Stimulated activated CD8-positive, alpha-beta memory T cell treated with anti-CD3 and anti-CD28 coated beads, Interleukin-4, amount 100 ng/mL, for 24 hours (primary cell): ENCODE data around the gene FRMPD2.
"Not testable (repeated sequence)": the region's sequence is repeated elsewhere in the genome, so short reads cannot be mapped to it uniquely, and the experiment has no call there.

Experiments used
- DNase-seq: peaks from one replicate; pipeline ENCODE4 v3.0.0-alpha.2; 2020; ENCODE audit warnings: low read depth

FRMPD2 gene

DNA sequence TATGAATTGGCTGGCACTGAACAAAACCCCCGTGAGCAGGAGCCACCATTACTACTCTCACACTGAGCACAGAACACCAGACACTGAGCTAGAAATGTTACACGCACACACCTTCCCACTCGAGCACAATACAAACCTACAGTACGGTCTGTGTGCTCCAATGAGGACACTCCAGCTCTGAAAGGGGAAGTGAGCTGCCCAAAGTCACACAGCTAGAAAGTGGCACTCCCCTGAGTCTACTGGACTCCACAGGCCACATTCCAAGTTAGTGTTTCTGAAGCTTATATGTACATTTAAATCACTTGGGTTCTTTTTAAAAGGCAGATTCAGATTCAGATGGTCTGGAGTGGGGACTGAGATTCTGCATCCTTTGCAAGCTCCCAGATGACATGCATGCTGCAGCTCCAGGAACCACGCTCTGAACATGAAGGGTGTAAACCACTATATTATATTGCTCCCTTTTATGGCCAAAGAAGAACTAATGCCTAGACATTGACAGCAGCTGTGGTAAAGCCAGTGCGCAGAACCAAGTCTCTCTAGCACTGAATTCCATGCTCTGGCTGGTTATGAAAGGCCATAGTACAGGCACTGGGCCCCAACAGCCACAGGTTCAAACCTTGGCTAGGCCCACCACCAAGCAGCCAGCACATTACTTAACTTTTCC, 77.1 kb downstream of the FRMPD2 start:
- no peak for DNase-seq

DNA sequence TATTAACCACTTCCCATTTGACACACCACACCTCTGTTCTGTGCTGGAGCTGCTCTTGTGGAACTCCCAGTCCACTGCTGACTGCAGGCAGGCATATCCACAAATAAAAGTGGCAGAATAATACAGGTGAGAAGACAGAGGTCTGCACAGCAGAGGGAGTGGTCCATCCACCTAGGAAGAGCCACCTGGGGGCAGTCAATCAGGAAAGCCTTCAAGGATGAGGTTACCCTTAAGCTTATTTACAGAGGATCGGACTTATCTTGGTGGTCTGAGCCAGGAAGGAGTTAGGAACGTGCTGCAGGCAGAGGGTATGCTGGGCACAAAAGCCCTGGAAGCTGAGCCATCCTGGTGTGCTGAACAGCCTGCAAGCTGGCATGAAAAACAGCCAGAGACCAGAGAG, 78.7 kb downstream of the FRMPD2 start:
- no peak for DNase-seq

DNA sequence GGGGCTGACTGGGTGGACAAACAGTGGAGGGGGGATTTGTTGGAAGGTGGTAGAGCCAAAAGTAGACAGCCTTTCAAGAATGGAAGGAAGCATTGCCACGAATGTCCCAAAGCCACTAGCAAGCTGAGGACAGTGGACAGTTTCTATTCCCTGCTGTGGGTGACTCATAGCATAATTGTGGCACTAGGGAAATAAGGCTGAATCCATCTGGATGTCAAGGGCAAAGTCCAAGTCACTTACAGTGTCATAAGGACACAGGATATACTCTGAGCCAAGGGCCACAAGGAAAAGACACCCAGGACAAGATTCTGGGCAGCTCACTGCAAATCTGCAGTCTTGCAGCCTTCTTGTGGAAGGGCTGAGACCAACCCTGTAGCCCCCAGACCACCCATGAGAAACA, 79.7 kb downstream of the FRMPD2 start:
- DNase-seq, result no peak

DNA sequence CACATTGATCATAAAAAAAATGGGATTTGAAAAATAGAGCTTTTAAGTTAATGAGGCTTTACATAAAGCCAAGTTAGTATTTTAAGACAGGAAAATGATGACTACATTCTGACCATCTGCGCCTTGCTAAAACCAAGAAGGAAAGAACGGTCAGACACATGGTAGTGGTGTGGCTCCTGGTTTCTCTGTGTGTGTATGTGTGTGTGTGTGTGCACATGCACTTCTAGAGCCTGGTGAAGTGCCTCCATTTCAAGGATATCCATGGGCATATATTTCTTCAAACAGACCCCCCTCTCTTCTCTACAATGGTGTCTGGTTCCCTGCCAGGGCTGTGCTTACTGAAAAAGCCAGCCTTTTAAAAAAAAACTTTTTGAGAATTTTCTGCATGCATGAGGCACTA, 80.9 kb downstream of the FRMPD2 start:
- no peak for DNase-seq

DNA sequence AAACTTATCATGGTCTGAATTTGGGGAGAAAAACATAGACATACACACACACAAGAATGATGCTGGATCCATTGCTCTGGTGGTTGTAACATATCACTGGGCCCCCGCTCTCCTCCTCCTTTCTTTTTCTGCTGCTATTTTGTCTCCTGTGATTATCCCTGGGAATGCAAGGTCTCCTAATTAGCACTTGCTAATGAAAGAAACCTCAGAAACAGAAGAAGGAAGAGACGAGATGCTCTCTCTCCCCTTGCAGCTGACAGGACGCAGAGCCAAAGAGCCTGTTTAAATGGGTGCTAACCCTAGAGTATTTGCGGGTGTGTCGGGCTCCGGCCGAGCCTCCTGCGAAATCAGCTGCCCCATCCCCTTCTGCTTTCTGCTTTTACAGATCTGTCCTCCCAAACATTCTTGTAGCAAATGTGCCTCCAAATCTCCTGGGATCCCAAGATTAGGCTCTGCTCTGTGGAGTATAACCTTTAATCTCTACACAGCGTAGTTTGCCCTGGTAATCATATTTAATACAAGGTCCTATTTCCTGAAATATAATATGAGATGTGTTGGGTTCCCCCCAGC, 81.5 kb downstream of the FRMPD2 start:
- no peak for DNase-seq

DNA sequence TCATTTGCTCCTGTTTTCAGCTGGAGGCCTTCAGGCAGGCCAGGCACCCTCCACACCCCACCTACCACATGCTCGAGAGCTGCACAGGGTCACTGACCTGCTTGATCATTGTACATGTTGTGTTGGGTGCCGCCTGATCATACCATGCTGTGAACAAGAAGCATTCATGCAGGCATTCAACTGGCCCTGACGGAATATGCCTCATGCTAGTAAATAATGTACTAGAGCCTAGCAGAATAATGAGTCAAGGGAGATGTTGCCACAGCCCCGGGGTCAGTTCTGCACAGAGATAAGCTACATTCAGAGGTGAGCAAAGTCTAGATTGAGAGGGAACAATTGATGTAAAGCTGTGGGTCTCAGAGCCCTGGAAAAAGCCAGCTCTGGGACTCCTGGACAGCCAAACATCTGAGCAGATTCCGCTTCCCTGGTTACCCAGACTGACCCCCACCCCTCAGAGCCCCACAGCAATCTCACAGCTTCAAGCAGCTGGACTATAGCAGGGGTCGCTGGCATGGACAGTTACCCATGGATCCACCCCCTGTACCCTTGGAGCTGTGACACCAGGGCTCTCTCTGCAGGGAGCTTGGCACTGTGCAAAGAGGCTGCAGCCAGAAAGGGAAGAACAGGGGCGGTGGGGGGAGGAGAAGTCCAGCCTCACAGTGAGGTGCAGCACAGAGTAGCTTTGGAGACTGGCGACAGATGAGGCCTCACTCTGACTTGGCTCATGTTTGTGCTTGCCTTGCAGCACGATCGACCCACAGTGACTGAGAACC, 86.6 kb downstream of the FRMPD2 start:
- DNase-seq, result no peak

DNA sequence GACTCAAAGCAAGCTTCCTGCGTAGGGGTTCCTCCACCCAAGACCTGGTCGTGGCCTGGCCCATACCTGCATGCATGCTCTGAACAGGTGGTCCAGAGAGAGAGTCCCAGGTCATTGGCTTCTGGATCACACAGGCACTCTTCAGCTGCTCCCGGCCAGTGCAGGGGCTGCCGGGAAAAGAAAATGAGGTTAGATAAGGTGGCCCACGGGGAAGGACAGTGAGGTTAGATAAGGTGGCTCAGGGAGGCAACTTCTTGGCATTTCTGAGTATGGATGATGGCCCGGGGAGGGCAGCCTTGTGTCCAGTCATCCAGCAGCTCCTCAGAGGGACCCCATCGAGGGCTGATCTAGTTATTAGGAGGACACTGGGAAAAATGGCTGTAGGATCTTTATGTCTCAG, 87.4 kb downstream of the FRMPD2 start:
- DNase-seq, result no peak

DNA sequence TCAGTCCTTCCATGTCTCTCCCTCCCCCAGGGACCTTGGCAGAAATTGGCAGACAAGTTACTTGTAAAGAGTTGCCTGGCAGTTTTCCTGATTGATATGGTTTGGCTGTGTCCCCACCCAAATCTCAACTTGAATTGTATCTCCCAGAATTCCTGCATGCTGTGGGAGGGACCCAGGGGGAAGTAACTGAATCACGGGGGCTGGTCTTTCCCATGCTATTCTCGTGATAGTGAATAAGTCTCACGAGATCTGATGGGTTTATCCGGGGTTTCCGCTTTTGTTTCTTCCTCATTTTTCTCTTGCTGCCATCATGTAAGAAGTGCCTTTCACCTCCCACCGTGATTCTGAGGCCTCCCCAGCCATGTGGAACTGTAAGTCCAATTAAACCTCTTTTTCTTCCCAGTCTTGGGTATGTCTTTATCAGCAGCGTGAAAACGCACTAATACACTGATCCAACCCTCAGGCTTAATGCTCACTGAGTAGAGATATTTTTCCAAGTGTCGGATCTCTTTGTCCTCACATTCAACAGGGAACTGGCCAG, 88.2 kb downstream of the FRMPD2 start:
- not testable (repeated sequence) for DNase-seq

DNA sequence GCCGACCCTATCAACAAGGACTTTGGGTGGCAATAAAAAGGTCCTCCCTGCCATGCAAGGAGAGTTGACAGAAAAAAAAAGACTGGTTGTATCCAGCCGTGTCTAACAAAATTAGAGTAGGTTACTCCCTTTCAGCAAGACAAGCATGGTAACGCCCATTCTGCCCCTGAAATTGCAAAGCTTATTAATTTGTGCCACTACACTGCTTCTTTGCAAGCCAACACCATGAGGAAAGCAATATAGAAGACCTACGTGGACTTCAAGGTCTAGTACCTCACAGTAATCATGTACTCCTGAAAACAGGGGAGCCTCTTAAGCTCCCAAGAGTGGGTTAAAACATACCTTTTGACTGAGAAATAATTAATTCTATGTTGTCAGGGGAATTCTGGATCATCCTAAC, 90.3 kb downstream of the FRMPD2 start:
- no peak for DNase-seq

DNA sequence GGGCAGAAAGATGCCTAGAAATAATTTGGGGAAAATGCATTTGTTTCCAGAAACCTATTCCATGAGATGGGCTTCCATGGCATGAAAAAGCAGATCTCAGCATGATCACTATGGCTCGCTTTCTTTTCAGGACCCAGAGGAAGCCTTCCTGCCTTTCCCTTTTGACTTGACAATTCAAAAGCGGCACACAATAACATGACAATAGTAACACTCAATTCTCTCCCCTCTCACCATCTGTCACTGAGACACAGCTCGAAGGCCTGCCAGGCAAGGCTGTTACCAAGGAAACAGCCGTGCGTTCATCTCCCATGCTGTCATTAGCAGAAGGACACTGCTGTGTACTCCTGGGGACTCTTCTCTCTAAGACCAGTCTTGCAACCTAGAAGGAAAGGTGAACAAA, 101.8 kb downstream of the FRMPD2 start:
- DNase-seq, result not testable (repeated sequence)

DNA sequence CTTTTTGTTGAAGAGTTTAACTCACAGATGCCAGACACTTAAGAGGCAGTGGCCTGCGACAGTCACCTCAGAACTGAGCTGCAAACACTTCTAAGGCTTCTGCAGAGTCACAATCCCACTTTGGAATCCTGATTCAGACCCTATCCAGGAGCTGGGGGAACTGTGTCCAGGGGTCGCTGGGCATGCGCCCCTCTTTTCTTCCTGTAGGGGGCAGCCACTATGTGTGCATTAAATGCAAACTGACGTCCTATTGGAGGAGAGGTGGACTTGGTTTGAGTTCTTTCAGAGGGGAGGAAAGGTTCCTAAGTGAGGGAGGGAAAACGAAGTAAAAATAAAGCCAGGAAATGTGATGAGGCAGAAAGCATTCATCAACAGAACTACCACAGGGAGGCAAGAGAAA, 113.8 kb downstream of the FRMPD2 start:
- DNase-seq, result not testable (repeated sequence)

DNA sequence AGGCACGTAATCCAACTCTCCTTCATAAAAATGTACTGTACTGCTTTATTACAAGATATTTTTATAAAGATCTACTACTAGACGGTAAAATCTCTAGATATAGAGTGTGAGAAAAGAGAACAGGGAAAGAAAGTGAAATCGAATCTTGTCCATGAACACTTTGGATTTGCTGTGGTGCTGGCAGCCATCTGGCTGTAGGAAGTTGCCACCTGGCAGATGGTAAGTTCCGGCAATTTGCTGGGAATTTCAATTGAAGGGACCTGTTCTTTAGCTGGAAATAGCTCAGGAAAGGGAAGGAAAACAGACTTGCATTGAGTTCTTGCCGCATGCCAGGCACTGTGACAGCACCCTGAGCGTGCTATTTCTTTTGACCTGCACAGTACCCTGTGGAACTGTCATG, 114.3 kb downstream of the FRMPD2 start:
- not testable (repeated sequence) for DNase-seq

DNA sequence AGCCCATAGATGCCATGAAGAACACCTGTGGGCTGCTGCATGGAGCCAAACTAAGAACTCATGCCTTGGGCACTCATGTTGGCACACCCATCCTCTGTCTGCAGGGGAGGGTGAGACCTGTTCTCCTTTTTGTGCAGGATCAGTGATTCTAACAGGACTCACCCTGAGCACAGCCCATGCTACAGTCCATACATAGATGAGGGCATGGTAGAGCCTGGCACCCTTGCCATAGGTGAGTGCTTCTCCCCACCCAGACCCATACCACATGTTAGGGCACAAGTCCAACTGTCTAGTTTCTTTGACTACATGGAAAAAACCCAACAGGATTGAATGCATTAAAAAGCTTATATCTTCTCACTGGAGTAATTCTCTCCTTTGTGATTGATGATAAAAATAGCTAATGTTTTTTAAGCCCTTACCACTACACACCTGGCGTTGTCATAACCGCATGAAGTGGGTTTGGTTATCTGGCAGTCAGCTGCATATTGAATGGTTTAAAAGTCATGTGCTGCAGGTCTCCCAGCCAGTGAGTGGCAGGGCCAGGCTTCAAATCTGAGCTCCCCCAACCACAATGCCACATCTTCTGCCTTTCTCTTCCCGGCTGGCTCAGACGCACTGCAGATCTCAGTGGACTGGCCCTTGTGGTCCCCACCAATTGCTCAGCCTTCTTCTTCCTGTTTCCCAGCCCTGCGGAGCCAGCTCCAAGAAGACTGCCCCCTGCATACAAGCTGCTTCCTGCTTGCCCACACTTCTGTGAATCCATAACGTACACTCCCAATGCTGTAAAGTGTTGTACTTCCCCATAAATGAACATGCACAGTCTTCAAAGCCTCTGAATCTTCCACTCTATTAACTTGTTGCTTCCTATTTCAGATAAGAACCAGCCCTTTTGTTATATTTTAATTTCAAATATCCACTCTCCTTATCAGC, 120.0 kb downstream of the FRMPD2 start:
- DNase-seq, result not testable (repeated sequence)

DNA sequence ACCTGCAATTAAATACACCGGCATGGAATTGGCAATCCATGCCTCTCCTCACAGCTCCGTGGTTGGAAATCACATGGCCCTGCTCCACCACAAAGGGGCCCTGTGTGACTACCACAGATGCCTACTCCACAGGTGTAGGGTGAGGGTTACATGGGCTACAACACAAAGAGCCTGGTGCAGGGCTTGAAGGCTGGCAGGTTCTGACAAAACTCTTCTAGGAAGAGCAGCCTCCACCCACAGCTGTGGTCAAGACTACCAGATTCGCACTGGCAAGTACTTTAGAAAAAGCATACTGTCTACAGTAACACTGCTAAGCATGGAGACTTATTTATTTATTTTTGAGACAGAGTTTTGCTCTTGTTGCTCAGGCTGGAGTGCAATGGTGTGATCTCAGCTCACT, 126.9 kb downstream of the FRMPD2 start:
- not testable (repeated sequence) for DNase-seq

DNA sequence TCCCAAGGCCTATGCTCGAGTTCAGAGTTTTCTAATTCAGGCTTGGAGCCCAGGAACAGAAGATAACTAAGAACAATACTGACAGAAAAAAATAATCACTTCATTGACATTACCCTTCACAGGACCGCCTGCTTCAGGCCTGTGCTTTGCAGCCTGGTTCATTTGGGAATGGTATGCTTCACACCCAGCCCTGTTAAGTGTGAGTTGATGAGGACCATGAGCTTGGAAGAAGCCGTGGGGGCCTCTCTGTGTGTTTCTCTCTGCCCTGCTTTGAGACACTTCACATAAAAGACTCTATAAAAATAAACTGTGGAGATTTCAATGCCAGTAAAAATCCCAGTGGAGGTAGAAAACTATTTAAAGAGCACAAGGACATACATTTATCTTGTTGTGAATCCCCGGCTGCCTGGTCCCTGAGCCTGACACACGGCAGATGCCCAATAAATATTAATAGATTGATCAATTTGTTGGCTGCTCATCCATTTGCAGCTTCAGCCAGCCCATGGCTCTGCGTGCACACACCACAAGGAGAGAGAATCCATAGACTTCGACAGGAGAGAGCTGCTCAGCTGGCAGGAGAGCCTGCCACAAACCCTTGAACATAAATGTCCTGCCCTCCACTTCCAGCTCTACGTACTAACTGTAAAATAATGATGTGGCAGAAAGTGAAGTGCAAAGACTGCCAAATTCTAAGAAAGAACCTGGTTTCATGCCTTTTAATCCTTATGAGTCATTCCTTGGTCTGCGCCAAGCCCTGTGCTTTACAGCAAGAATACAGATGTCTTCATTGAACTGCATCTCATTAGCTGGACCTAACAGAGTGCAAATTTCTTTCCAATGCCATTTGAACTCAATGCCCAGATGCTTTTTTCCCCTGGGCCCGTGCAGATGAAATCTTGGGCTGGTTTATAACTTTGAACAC, 130.5 kb downstream of the FRMPD2 start:
- DNase-seq, result not testable (repeated sequence)

DNA sequence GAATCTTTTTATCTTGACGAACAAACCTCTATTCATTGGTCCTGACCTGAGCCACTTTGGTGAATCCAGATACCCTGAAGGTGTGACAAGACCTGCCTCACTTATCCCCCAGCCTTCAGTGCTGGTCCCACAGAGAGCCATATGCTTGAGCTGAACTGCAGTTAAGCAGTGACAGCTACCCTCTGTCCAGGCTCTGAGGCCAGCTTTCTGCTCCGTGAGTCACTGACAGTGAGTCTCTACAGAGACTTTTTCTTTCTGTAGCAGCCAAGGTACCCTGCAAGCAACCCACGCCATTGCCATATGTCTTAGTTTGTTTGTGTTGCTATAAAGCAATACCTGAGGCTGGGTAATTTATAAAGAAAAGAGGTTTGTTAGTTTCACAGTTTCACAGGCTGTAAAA, 133.5 kb downstream of the FRMPD2 start:
- DNase-seq, result not testable (repeated sequence)

DNA sequence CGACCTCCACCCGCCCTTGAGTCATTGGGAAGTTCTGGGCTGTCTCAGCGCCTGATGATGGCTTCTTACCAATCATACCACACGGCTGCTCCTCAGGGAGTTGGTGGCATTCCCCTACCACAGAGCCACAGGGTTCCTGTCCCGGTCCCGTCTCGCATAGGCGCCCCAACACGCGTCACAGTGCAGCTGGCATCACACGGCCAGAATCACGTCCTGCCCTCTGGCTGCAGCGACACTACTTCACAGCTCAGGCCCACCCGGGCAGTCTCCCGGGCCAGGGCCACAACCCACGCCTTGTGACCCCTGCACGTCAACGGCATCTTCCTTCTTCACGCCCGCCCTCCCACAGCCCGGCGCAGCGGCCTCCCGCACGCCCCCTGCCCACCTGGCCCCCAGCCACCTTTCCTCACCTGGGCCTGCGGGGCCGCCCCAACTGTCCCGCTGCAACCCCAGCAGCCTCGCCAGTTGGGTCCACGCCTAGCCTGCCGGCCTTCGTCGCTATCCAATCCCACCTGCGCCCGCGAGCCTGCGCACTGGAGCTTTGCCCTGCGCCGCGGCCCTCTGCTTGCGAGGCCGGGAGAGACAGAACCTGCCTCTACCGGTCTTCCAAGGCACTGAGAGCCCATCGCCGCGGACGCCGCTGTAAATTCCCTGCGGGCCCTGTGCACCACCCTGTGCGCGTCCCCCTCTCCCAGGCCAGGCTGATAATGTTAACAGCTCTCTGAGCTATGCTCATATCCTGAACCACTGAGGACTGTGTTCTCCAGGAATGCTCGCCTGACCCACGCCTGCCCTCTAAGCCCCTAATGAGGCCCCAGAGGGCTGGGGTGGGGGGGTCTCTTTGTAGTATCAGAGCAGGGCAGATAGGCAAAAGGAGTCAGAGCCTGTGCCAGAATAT, 134.3 kb downstream of the FRMPD2 start:
- not testable (repeated sequence) for DNase-seq

DNA sequence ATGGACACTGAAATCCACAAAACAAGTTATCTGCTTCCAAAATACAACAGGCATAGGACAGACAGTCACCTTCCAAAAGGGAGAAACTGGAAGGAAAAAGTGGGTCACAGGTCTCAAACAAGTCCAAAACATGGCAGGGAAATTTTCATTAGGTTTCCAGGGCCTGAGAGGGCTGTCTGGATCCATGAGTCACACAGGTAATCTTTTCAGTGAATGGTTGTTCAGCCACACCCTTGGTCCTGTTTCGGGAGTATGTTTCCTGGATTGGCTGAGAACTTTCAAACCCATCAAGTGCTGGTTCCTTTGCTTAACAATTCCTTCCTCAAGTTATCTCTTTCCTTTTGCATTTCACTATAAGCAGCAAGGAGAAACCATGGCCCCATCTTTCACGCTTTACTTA, 145.5 kb downstream of the FRMPD2 start:
- not testable (repeated sequence) for DNase-seq

DNA sequence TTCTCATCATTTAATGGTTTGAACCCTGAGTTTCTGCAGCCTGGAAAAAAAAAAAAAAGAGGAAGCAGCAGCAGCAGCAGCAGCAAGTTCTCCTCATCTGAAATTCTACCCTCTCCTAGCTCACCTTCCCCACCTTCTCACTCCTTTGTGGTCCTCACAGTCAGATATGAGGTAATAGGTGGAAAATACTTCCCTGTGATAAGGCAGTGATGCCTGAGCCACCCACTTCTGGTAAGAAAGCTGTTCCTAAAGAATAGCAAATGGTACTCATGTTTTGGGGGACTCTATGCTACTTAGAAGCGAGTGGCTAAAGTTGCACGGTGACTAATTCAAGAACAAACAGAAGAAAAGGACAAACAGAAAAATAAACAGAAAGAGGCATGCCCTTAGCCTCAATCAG, 148.2 kb downstream of the FRMPD2 start:
- not testable (repeated sequence) for DNase-seq

DNA sequence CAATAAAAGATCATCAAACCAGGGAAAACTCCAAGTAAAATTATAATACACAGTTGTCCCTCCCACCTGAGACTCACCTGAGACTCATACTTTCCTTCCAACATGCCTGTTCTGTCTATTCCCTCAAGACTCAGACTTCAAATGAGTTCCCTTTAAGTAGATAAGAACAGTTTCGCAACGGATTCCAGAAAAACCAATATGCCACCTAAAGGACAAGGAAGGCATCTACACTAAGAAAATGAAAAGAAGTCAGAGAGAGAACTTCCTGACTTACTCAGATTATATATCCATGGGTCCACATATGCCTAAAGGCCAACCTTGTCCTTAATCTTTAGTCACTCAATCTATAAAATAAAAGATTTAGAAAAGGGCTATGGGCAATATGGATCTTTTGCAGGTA, 148.9 kb downstream of the FRMPD2 start:
- not testable (repeated sequence) for DNase-seq
